Aorta (tissue), 5 donors: Measurements from ENCODE around the gene PHLPP1. TPM values are rescaled to one million over a fixed set of nuclear protein-coding genes. Genes with fewer than 3 reads are reported as not detected.

Experiments used
- ATAC-seq: fragments of 200-7000 bp; cut with Tn5 transposase; one replicate; pipeline ENCODE4 v1.9.1; 2022; ENCODE audit warnings: moderate library complexity; ENCODE audit not compliant: low FRiP score
- DNase-seq, 2 donors: peaks; one replicate each; pipeline ENCODE4 v3.0.0-alpha.2; 2020
- H3K27ac ChIP-seq, 2 donors: one replicate each; pipeline ENCODE4 v1.5.1; 2013; ENCODE audit warnings: low read length in 2 of 2, mild to moderate bottlenecking in 2 of 2, moderate library complexity in 2 of 2, control low read depth in 1 of 2, inconsistent platforms in 1 of 2, low read depth in 1 of 2
- H3K27me3 ChIP-seq, 2 donors: one replicate each; pipeline ENCODE4 v1.6.1; 2013; ENCODE audit warnings: control low read depth in 1 of 2, low read length in 1 of 2, mild to moderate bottlenecking in 1 of 2, moderate library complexity in 1 of 2; ENCODE audit not compliant: insufficient read depth in 2 of 2, control insufficient read depth in 1 of 2
- H3K36me3 ChIP-seq, 2 donors: one replicate each; pipeline ENCODE4 v1.6.1; 2013; ENCODE audit warnings: control low read depth in 1 of 2, low read length in 1 of 2, mild to moderate bottlenecking in 1 of 2; ENCODE audit not compliant: insufficient read depth in 2 of 2, control insufficient read depth in 1 of 2
- H3K4me1 ChIP-seq, 2 donors: one replicate each; pipeline ENCODE4 v1.6.1; 2013; ENCODE audit warnings: low read length in 2 of 2, control low read depth in 1 of 2, mild to moderate bottlenecking in 1 of 2, moderate library complexity in 1 of 2; ENCODE audit not compliant: insufficient read depth in 2 of 2, control insufficient read depth in 1 of 2
- H3K4me3 ChIP-seq, 2 donors: one replicate each; pipeline ENCODE4 v1.5.1; 2013; ENCODE audit warnings: low read length in 2 of 2, control low read depth in 1 of 2, mild to moderate bottlenecking in 1 of 2
- H3K9me3 ChIP-seq: one replicate; pipeline ENCODE4 v1.6.1; 2013; ENCODE audit warnings: mild to moderate bottlenecking, low read length; ENCODE audit not compliant: control insufficient read depth
- WGBS, 2 donors: extraction: QIAGEN DNeasy Blood & Tissue Kit; methylation state at CpG; one replicate each; pipeline ENCODE4 v1.1.7; 2013; 5-methylcytosine and 5-hydroxymethylcytosine counted together
- intact Hi-C, 2 donors: fragments of 100-400 bp; cut with DNase I; formaldehyde crosslinking; loops; one replicate each; pipeline versions ENCODE4 v1.14.2 to v1.15.0; 2022
- polyA plus RNA-seq, 2 donors: library from polyadenylated mRNA; stranded (reverse); fragments of 200-250 nt; gene quantifications; one replicate each; pipeline ENCODE4 v1.2.3, GENCODE V29; 2013
- total RNA-seq, 2 donors: library from RNA; stranded (reverse); fragmentation: NEBNext Ultra II Directional; extraction: Animal tissue kit (Norgen Biotek cat#: 25700); gene quantifications; one replicate each; pipeline ENCODE4 v1.2.1, GENCODE V29; 2021
- donor health status: healthy with polysubstance abuse.
- donor health status: Bipolar disorder and iron deficiency.
- donor health status: DM: no; HTN: no; CAD: no.
- donor health status: DM: no; HTN: no; CAD: no.
- donor health status: DM: yes; HTN: yes; CAD: no.

PHLPP1 gene
- total and polyA plus RNA-seq, 4 donors = 1.6 to 16.5 (median 8.3) TPM

DNA sequence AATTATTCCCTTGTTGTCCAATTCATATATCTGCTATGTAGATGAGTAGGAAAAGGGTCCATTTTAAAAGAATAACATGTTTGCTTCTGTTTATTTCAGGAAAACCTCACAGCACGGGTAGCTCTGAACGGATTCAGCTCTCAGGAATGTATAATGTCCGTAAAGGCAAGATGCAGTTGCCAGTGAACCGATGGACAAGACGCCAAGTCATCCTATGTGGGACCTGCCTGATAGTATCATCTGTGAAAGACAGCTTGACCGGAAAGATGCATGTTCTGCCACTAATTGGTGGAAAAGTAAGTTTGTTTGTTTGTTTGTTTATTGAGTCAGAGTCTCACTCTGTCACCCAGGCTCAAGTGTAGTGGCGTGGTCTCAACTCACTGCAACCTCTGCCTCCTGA, 114.6 kb downstream of the PHLPP1 start:
- Histone ChIP-seq H3K4me3 (no peak overlapping the region), H3K27me3 (no peaks in the 10 kb centered on the region), H3K27ac (no peak overlapping the region), H3K9me3 (no peaks in the 10 kb centered on the region), H3K4me1 (peaks cover 1 to 2% of the 10 kb centered on the region in 2 donors), H3K36me3 (no peaks in the 10 kb centered on the region)
- DNase-seq = no peak
- WGBS, 2 donors = 93 to 96% methylated on average over 7 of the region's 7 CpGs
- intact Hi-C loops = no loop called here
- no peak for ATAC-seq

DNA sequence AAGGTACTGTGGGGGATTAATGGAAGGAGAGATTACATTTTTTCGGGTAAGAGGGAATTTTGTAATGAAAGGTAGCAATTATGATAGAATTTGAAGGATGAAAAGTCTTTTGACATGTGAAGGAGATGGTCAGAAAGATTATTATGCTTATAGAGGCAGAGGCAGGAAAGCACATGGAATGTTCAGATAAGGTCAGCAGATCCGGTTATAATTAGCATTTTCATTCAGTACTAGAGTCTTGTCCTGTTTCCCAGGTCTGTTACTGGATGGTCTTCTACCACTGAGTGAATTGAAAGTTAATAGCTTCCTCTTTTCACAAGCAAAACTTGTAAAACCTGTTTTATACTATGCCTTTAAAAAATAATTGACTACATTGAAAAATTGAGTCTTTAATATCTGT, 116.9 kb downstream of the PHLPP1 start:
- ATAC-seq = no peak

DNA sequence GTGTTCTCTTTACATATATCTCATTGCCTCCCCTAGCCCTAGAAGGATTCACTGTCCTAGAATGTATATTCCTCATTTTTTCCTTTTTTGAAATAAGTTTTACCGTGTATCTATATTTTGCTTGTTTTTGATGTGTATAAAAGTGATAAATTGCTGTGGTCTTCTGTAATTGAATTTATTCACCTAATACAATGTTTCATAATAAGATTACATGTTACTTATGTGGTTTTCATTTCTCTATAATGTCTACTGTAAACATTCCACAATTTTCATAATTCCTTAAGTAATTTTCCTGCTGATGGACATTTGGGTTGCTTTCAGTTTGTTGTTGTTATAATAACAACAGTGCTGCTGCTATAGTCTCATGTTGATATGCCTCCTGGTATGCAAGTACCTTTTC, 118.2 kb downstream of the PHLPP1 start:
- no peaks in the 10 kb centered on the region for H3K9me3 ChIP-seq
- WGBS, 2 donors = 85 to 89% methylated on average over 1 of the region's 1 CpG
- DNase-seq = no peak

More for the DNA sequence above, 116.9 kb downstream of the PHLPP1 start:
- no peak for DNase-seq
- Histone ChIP-seq H3K4me3 (no peak overlapping the region), H3K36me3 (no peaks in the 10 kb centered on the region), H3K9me3 (no peaks in the 10 kb centered on the region), H3K27me3 (no peaks in the 10 kb centered on the region), H3K27ac (no peak overlapping the region), H3K4me1 (peaks cover 1 to 2% of the 10 kb centered on the region in 2 donors)
- intact Hi-C loops = no loop called here
- WGBS, 2 donors = 64 to 65% methylated on average over 2 of the region's 2 CpGs

DNA sequence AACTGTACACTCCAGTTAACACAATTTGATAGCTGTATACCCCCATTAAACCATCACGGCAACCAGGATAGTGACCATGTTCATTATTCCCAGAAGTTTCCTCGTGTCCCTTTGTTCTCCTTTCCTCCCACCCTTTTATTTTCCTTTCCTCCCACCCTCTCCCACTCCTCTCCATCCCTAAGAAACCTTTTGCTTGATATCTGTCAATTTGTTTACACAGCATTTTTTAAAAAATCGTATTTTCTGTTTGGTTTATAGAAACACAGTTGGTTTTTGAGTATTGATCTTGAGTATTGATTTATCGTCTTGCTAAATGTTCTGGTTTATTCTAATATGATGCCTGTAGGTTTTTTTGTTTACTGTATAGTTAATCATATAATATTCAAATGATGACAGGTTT, 119.4 kb downstream of the PHLPP1 start:
- H3K9me3 ChIP-seq = no peaks in the 10 kb centered on the region
- no peak for ATAC-seq
- intact Hi-C loops = no loop called here

More for the DNA sequence above, 118.2 kb downstream of the PHLPP1 start:
- H3K27ac ChIP-seq = no peak overlapping the region
- H3K4me1 ChIP-seq = peaks cover 0 to 1% of the 10 kb centered on the region in 2 donors
- intact Hi-C loops = no loop called here
- no peak for ATAC-seq
- H3K4me3 ChIP-seq = no peak overlapping the region
- no peaks in the 10 kb centered on the region for H3K27me3 ChIP-seq
- no peaks in the 10 kb centered on the region for H3K36me3 ChIP-seq

DNA sequence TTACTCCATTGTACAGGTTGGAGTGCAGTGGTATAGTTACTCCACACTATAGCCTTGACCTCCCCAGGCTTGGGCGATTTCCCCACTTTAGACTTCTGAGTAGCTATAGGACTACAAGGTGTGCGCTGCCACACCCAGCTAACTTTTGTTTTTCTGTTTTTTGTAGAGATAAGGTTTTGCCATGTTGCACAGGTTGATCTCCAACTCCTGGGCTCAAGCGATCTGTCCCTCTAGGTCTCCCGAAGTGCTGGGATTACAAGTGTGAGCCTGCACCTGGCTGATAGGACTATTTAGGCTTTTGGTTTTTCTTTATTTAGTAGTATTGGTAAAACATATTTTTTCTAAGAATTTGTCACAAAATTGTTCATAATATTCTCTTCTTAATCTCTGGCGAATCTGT, 121.7 kb downstream of the PHLPP1 start:
- intact Hi-C loops = no loop called here
- WGBS, 2 donors = 98 to 99% methylated on average over 5 of the region's 5 CpGs
- H3K4me1 ChIP-seq = peaks cover 0 to under 1% of the 10 kb centered on the region in 2 donors
- no peaks in the 10 kb centered on the region for H3K9me3 ChIP-seq
- ATAC-seq (no peak), DNase-seq (no peak)
- H3K36me3 ChIP-seq = no peaks in the 10 kb centered on the region
- H3K27me3 ChIP-seq = no peaks in the 10 kb centered on the region
- no peak overlapping the region for H3K4me3 ChIP-seq
- no peak overlapping the region for H3K27ac ChIP-seq

More for the DNA sequence above, 119.4 kb downstream of the PHLPP1 start:
- 81 to 94% methylated on average over 4 of the region's 4 CpGs for WGBS, 2 donors
- Histone ChIP-seq H3K27me3 (no peaks in the 10 kb centered on the region), H3K4me3 (no peak overlapping the region), H3K27ac (no peak overlapping the region), H3K36me3 (no peaks in the 10 kb centered on the region), H3K4me1 (peaks cover 0 to 1% of the 10 kb centered on the region in 2 donors)
- no peak for DNase-seq

DNA sequence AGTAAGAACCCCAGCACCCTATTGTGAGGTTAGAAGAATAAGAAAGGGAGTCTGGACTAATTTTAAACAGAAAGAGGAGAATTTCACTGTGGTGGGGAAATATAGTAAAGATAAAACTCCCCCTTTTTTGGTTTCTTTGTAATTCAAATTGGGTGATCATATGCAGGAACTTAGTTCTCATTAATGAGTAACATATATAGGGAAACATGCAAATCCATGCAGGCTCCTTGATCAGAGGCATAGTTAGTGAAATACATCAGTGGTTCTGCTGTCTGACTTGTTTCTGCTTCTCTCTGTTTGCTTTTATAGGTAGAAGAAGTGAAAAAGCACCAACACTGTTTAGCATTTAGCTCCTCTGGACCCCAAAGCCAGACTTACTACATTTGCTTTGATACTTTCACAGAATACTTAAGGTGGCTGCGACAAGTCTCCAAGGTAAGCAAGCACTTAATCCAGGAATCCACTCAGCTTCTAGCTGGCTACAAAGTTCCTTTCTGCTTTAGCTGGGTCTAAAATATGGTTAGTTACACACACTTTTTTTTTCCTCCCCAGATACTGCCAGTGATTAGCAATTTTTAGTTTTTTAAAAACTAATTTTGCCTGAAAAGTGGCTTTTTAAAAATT, 123.2 kb downstream of the PHLPP1 start:
- no peak for ATAC-seq
- H3K27ac ChIP-seq = no peak overlapping the region
- no peak for DNase-seq
- no peaks in the 10 kb centered on the region for H3K4me1 ChIP-seq
- no peaks in the 10 kb centered on the region for H3K9me3 ChIP-seq
- 91% methylated on average over 1 of the region's 1 CpG for WGBS, 2 donors
- no peaks in the 10 kb centered on the region for H3K27me3 ChIP-seq
- no peaks in the 10 kb centered on the region for H3K36me3 ChIP-seq
- intact Hi-C loops = no loop called here
- no peak overlapping the region for H3K4me3 ChIP-seq

DNA sequence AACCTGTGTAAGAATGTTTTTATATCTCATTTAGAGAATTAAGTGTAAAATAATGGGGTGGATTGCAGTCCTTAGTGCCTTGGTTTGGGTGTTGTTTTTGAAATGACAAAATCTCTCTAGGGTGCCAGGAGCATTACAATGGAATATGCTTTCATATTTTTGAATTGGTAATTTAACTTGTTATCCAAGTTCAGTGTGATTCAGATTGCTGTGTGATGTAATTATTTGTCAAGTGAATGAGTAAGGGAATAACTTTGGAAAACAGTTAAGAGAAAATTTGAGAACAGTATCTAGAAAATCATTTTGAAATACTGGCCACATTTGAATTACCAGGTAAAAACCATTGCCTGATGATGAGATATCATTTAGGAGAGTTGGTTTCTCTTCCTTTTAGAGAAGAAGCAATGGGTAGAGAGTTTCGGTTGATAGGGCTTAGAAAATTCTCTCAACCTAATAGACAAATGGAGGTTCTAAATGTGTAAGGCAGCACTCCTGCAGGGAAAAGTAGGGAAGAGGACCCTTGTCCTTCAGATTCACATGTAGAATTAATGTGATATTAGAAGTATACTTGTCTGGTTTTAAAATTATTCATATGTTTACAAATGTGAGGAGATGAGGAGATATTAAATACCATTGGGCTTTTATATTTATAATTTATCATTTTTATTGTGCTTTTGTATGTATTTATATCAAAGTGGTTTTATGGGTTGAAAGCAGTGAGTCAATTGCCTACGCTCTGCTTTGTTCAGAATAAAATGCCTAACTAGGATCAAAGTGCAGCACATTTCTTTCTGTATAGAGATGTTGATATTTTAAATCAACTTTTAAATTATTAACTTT, 124.8 kb downstream of the PHLPP1 start:
- H3K9me3 ChIP-seq = no peaks in the 10 kb centered on the region
- 94% methylated on average over 2 of the region's 2 CpGs for WGBS, 2 donors
- intact Hi-C loops = no loop called here
- H3K36me3 ChIP-seq = no peaks in the 10 kb centered on the region
- H3K4me1 ChIP-seq = no peaks in the 10 kb centered on the region
- no peak overlapping the region for H3K4me3 ChIP-seq
- H3K27ac ChIP-seq = no peak overlapping the region
- DNase-seq = no peak
- no peak for ATAC-seq
- no peaks in the 10 kb centered on the region for H3K27me3 ChIP-seq

DNA sequence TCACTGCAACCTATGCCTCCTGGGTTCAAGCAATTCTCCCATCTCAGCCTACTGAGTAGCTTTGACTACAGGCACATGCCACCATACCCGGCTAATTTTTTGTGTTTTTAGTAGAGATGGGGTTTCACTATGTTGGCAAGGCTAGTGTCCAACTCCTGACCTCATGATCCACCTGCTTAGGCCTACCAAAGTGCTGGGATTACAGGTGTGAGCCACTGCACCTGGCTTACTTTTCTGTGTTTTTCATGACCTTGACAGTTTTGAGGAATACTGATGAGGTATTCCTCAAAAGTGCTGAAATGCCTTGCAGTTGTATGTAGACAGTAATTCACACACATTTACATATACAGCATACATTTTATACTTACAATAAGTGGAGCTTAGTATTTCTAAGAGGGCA, 126.1 kb downstream of the PHLPP1 start:
- Histone ChIP-seq H3K4me3 (no peak overlapping the region), H3K4me1 (no peaks in the 10 kb centered on the region), H3K36me3 (no peaks in the 10 kb centered on the region), H3K9me3 (no peaks in the 10 kb centered on the region), H3K27me3 (no peaks in the 10 kb centered on the region), H3K27ac (no peak overlapping the region)
- DNase-seq = no peak
- 91 to 94% methylated on average over 1 of the region's 1 CpG for WGBS, 2 donors
- ATAC-seq = no peak
- intact Hi-C loops = no loop called here

DNA sequence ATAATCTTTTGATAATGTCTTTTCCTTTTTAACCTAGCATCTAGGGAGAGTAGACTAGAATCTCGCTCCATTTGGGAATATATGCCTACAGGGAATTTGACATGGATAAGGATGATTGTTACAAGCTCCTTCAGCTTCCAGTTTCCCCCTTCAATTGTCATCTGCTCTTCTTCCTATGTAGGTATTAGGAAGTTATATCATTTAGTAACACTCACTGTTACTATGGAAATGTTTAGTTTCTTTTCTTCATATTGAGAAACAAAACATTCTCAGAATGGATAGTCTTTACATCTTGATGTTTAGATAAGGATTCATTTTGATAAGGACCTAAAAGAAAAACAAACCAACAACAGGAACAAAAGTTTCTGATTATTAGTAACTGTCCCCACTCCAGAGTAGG, 127.6 kb downstream of the PHLPP1 start:
- intact Hi-C loops = no loop called here
- no peaks in the 10 kb centered on the region for H3K9me3 ChIP-seq
- no peaks in the 10 kb centered on the region for H3K36me3 ChIP-seq
- ATAC-seq (no peak), DNase-seq (no peak)
- WGBS, 2 donors = 94 to 97% methylated on average over 1 of the region's 1 CpG
- no peaks in the 10 kb centered on the region for H3K27me3 ChIP-seq
- H3K27ac ChIP-seq = no peak overlapping the region
- no peaks in the 10 kb centered on the region for H3K4me1 ChIP-seq
- no peak overlapping the region for H3K4me3 ChIP-seq
